Measurements from ENCODE around the gene PTGIS.

DNA sequence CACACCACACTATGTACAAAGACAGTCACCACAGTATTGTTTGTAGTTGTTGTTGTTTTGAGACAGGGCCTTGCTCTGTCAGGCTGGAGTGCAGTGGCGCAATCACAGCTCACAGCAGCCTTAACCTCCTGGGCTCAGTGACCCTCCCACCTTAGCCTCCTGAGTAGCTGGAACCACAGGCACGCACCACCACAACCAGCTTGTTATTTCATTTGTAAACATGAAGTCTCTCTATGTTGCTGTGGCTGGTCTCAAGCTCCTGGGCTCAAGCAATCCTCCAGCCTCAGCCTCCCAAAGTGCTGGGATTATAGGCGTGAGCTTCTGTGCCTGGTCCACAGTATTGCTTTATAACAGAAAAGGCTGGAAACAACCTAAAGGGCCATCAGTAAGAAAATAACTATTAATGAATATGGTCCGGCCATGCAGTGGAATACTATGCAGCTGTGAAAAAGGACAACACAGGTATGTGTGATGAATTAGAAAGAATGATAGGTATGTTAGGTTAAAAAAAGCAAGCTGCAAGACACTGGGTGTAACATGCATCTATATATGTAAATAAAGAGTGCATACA is 30.0 kb upstream of the PTGIS start:
- TF ChIP-seq, protein P1, sequence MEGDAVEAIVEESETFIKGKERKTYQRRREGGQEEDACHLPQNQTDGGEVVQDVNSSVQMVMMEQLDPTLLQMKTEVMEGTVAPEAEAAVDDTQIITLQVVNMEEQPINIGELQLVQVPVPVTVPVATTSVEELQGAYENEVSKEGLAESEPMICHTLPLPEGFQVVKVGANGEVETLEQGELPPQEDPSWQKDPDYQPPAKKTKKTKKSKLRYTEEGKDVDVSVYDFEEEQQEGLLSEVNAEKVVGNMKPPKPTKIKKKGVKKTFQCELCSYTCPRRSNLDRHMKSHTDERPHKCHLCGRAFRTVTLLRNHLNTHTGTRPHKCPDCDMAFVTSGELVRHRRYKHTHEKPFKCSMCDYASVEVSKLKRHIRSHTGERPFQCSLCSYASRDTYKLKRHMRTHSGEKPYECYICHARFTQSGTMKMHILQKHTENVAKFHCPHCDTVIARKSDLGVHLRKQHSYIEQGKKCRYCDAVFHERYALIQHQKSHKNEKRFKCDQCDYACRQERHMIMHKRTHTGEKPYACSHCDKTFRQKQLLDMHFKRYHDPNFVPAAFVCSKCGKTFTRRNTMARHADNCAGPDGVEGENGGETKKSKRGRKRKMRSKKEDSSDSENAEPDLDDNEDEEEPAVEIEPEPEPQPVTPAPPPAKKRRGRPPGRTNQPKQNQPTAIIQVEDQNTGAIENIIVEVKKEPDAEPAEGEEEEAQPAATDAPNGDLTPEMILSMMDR (conservative IDR thresholded peaks at IDR 0.05), result no peak
- TF ChIP-seq ZFX (IDR thresholded peaks at IDR 0.05), result no peak

All from C4-2B (cell line).